H1 (cell line): ENCODE results near the gene FAM210A. TPM values are rescaled to one million over a fixed set of nuclear protein-coding genes. Genes with fewer than 3 reads are reported as not detected.

Experiments
- KDM1A ChIP-seq: fragments of 200-600, 300-600 bp; sonication (generic); IDR thresholded peaks from 2 replicates; pipeline ENCODE4 v1.7.1; 2016; ENCODE audit warnings: mild to moderate bottlenecking, low read length, borderline replicate concordance
- KDM4A ChIP-seq: IDR thresholded peaks from one replicate; pipeline ENCODE4 v1.7.1; 2012; ENCODE audit warnings: low read depth, mild to moderate bottlenecking, moderate library complexity, low read length, inconsistent platforms; ENCODE audit not compliant: severe bottlenecking
- KDM5A ChIP-seq: fragments of 200-600 bp; IDR thresholded peaks from 2 replicates; pipeline ENCODE4 v1.7.1; 2012; ENCODE audit warnings: mild to moderate bottlenecking, low read length, inconsistent platforms, mixed read lengths
- NANOG ChIP-seq: IDR thresholded peaks from 2 replicates; pipeline ENCODE4 v1.6.1; 2011; ENCODE audit warnings: low read length, low read depth, mild to moderate bottlenecking, inconsistent platforms; ENCODE audit not compliant: insufficient read depth, poor library complexity, severe bottlenecking
- TBP ChIP-seq: IDR thresholded peaks from 2 replicates; pipeline ENCODE4 v1.6.1; 2011; ENCODE audit warnings: low read depth, low read length, improper control_type of control experiment
- polyA plus RNA-seq, 7 experiments: library from polyadenylated mRNA; depleted of rRNA in 3 of 7; stranded (reverse) in 5 of 7; unstranded in 2 of 7; fragments of >200 nt in 5 of 7; fragments of 200-250 nt in 2 of 7; gene quantifications; 1 replicate in 5 of 7; 2 replicates in 1 of 7; 4 replicates in 1 of 7; pipeline versions ENCODE4 v1.2.1 to v1.2.3, GENCODE V29; 2011 to 2013; ENCODE audit warnings: missing spikeins in 2 of 7, mixed read lengths in 2 of 7
- small RNA-seq: library from polyadenylated mRNA; stranded (forward); fragments of <200 nt; extraction: miRNeasy Mini kit (QIAGEN cat#:217004); gene quantifications from one replicate; pipeline ENCODE3, GENCODE V24; 2013; ENCODE audit not compliant: insufficient read depth
- total RNA-seq: library from RNA; stranded (reverse); fragmentation: NEBNext Ultra II Directional; extraction: Animal tissue kit (Norgen Biotek cat#: 25700); gene quantifications from 2 replicates; pipeline ENCODE4 v1.2.1, GENCODE V29; 2021

The FAM210A gene
- total and polyA plus RNA-seq, 2 of the 8 experiments (the other 6 are each of a cell fraction or from before 2014, with no cell fraction given), result 8.2 to 25.4 TPM

- TF ChIP-seq NANOG (no peak), KDM1A (no peak), KDM4A (no peak), KDM5A (no peak), TBP (no peak)
These were observed 112.5 kb downstream of the FAM210A start (continued) for GRCh38 chr18:13613591-13614501.

Small RNA genes lying within 50 kb of the gene (small RNA-seq; reads per million reads assigned to genes)
- gene AP001525.1 (not detected), gene RN7SL362P (not detected)

Other genes starting within 250 kb of the FAM210A start
- gene RNMT, start 115 bp upstream of the FAM210A start, total RNA-seq, result 59.6 and 63.5 TPM in 2 replicates
- gene RNMT, start 115 bp upstream of the FAM210A start, polyA plus RNA-seq (2011; rRNA removed), result 16.9 and 25.3 TPM in 2 replicates
- gene MC5R, start 97.6 kb upstream of the FAM210A start, total RNA-seq, result 0.31 and 0.37 TPM in 2 replicates
- 1.1 and 1.4 TPM in 2 replicates for gene MC5R, start 97.6 kb upstream of the FAM210A start, polyA plus RNA-seq (2011; rRNA removed)
- gene MC2R, start 189.0 kb upstream of the FAM210A start, total RNA-seq, result not detected in 2 replicates
- gene MC2R, start 189.0 kb upstream of the FAM210A start, polyA plus RNA-seq (2011; rRNA removed), result not detected in 2 replicates